ENCODE data around the gene DRD3. TPM values are rescaled to one million over a fixed set of nuclear protein-coding genes. Genes with fewer than 3 reads are reported as not detected.

The DRD3 gene
- total RNA-seq, 1 experiment from 2014 or later: 0.17 TPM

- DNase-seq (ENCODE audit: low spot score) (no peak), ATAC-seq (no peak)
- Mint-ChIP-seq H3K4me1 (peaks cover 5% of the 10 kb centered on the region), H3K4me3 (no peak overlapping the region), H3K36me3 (no peaks in the 10 kb centered on the region), H3K27ac (no peak overlapping the region), H3K9me3 (peaks cover 18% of the 10 kb centered on the region; the same call in 1 of the 2 replicates), H3K27me3 (ENCODE audit: low read depth) (no peaks in the 10 kb centered on the region)
- TF ChIP-seq, protein P1, sequence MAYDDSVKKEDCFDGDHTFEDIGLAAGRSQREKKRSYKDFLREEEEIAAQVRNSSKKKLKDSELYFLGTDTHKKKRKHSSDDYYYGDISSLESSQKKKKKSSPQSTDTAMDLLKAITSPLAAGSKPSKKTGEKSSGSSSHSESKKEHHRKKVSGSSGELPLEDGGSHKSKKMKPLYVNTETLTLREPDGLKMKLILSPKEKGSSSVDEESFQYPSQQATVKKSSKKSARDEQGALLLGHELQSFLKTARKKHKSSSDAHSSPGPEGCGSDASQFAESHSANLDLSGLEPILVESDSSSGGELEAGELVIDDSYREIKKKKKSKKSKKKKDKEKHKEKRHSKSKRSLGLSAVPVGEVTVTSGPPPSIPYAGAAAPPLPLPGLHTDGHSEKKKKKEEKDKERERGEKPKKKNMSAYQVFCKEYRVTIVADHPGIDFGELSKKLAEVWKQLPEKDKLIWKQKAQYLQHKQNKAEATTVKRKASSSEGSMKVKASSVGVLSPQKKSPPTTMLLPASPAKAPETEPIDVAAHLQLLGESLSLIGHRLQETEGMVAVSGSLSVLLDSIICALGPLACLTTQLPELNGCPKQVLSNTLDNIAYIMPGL (CRISPR knock-in tag; IDR thresholded peaks at IDR 0.05): no peak
- TF ChIP-seq ERG (CRISPR knock-in tag; IDR thresholded peaks at IDR 0.05): no peak
- no peak for TF ChIP-seq ARID4B (CRISPR knock-in tag; IDR thresholded peaks at IDR 0.05; ENCODE audit: borderline replicate concordance)
- no peak for TF ChIP-seq ZNF396 (CRISPR knock-in tag; IDR thresholded peaks at IDR 0.05; ENCODE audit: borderline replicate concordance)
- POLR2A ChIA-PET: no interaction called here
- CTCF ChIA-PET: no interaction called here
Measured at GRCh38 chr3:114127517-114127916, 51.3 kb downstream of the DRD3 start.

GRCh38 chr3:114126461-114126860 lies 52.4 kb downstream of the DRD3 start:
- Mint-ChIP-seq H3K36me3 (no peaks in the 10 kb centered on the region), H3K4me1 (peaks cover 13% of the 10 kb centered on the region), H3K27me3 (ENCODE audit: low read depth) (no peaks in the 10 kb centered on the region), H3K9me3 (peaks cover 13% of the 10 kb centered on the region; the same call in 1 of the 2 replicates), H3K27ac (no peak overlapping the region), H3K4me3 (no peak overlapping the region)
- ATAC-seq (no peak), DNase-seq (ENCODE audit: low spot score) (no peak)
- CTCF ChIA-PET: no interaction called here
- POLR2A ChIA-PET: no interaction called here
- TF ChIP-seq, protein P2, sequence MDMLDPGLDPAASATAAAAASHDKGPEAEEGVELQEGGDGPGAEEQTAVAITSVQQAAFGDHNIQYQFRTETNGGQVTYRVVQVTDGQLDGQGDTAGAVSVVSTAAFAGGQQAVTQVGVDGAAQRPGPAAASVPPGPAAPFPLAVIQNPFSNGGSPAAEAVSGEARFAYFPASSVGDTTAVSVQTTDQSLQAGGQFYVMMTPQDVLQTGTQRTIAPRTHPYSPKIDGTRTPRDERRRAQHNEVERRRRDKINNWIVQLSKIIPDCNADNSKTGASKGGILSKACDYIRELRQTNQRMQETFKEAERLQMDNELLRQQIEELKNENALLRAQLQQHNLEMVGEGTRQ (CRISPR knock-in tag; IDR thresholded peaks at IDR 0.05): no peak
- no peak for TF ChIP-seq TEAD1 (CRISPR knock-in tag; IDR thresholded peaks at IDR 0.05)
- TF ChIP-seq, protein P3, sequence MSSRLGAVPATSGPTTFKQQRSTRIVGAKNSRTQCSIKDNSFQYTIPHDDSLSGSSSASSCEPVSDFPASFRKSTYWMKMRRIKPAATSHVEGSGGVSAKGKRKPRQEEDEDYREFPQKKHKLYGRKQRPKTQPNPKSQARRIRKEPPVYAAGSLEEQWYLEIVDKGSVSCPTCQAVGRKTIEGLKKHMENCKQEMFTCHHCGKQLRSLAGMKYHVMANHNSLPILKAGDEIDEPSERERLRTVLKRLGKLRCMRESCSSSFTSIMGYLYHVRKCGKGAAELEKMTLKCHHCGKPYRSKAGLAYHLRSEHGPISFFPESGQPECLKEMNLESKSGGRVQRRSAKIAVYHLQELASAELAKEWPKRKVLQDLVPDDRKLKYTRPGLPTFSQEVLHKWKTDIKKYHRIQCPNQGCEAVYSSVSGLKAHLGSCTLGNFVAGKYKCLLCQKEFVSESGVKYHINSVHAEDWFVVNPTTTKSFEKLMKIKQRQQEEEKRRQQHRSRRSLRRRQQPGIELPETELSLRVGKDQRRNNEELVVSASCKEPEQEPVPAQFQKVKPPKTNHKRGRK (CRISPR knock-in tag; IDR thresholded peaks at IDR 0.05; ENCODE audit: borderline replicate concordance): no peak
- no peak for TF ChIP-seq CTCF (IDR thresholded peaks at IDR 0.05)
- TF ChIP-seq ZNF396 (CRISPR knock-in tag; IDR thresholded peaks at IDR 0.05; ENCODE audit: borderline replicate concordance): no peak
- TF ChIP-seq ARID4B (CRISPR knock-in tag; IDR thresholded peaks at IDR 0.05; ENCODE audit: borderline replicate concordance): no peak
- TF ChIP-seq, protein P4, sequence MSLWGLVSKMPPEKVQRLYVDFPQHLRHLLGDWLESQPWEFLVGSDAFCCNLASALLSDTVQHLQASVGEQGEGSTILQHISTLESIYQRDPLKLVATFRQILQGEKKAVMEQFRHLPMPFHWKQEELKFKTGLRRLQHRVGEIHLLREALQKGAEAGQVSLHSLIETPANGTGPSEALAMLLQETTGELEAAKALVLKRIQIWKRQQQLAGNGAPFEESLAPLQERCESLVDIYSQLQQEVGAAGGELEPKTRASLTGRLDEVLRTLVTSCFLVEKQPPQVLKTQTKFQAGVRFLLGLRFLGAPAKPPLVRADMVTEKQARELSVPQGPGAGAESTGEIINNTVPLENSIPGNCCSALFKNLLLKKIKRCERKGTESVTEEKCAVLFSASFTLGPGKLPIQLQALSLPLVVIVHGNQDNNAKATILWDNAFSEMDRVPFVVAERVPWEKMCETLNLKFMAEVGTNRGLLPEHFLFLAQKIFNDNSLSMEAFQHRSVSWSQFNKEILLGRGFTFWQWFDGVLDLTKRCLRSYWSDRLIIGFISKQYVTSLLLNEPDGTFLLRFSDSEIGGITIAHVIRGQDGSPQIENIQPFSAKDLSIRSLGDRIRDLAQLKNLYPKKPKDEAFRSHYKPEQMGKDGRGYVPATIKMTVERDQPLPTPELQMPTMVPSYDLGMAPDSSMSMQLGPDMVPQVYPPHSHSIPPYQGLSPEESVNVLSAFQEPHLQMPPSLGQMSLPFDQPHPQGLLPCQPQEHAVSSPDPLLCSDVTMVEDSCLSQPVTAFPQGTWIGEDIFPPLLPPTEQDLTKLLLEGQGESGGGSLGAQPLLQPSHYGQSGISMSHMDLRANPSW (CRISPR knock-in tag; conservative IDR thresholded peaks at IDR 0.05; ENCODE audit: low read depth): no peak
- TF ChIP-seq, protein P5, sequence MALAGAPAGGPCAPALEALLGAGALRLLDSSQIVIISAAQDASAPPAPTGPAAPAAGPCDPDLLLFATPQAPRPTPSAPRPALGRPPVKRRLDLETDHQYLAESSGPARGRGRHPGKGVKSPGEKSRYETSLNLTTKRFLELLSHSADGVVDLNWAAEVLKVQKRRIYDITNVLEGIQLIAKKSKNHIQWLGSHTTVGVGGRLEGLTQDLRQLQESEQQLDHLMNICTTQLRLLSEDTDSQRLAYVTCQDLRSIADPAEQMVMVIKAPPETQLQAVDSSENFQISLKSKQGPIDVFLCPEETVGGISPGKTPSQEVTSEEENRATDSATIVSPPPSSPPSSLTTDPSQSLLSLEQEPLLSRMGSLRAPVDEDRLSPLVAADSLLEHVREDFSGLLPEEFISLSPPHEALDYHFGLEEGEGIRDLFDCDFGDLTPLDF (CRISPR knock-in tag; IDR thresholded peaks at IDR 0.05): no peak
- TF ChIP-seq ZNF121 (CRISPR knock-in tag; IDR thresholded peaks at IDR 0.05): no peak
- no peak for TF ChIP-seq RELA (CRISPR knock-in tag; IDR thresholded peaks at IDR 0.05; ENCODE audit: borderline replicate concordance)
